ENCODE measurements around the gene VEPH1. TPM values are rescaled to one million over a fixed set of nuclear protein-coding genes. Genes with fewer than 3 reads are reported as not detected.

Gene VEPH1
- total and polyA plus RNA-seq, 7 experiments from 2014 or later = 0.22 to 0.48 TPM; not detected in 5

DNA sequence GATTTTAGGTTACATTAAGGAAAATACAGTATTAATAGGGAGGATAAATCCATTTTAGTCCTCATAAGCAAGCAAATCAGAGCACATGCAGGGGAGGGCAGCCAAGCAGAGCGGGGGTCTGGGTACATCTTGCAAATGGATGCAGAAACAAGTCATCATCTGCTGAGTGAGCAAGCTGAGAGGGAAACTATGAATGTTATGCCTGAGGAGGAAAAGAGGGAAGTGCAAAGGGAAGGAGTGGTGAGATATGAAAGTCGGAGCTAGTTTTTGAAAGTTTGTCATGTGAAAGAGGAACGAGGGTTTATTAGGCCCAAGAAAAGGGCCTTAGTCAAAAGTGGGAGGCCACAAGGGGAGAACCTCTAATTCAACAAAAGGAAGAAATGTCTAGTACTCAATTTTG is 51.1 kb downstream of the VEPH1 start:
- Mint-ChIP-seq H3K27me3 (peaks cover 0 to 17% (median 9%) of the 10 kb centered on the region in 5 donors), H3K4me3 (no peak overlapping the region), H3K4me1 (no peaks in the 10 kb centered on the region), H3K27ac (no peak overlapping the region), H3K36me3 (no peaks in the 10 kb centered on the region), H3K9me3 (peaks cover 0 to 2% (median 0%) of the 10 kb centered on the region in 11 donors)
- POLR2A ChIA-PET = no interaction called here
- Histone ChIP-seq H3K27me3 (ENCODE audit: control insufficient read depth in 2 of 2, insufficient read depth in 2 of 2, low read length in 2 of 2) (no peaks in the 10 kb centered on the region), H3K27ac (ENCODE audit: low read depth, low read length) (no peak overlapping the region), H3K4me3 (ENCODE audit: low read length) (no peak overlapping the region), H3K36me3 (ENCODE audit: control insufficient read depth in 2 of 3, insufficient read depth in 3 of 3, low read length in 3 of 3) (no peaks in the 10 kb centered on the region), H3K4me1 (ENCODE audit: control insufficient read depth in 2 of 2, insufficient read depth in 2 of 2, low read length in 2 of 2) (no peaks in the 10 kb centered on the region), H3K9me3 (ENCODE audit: control insufficient read depth in 2 of 3, low read length in 3 of 3) (no peaks in the 10 kb centered on the region)
- DNase-seq = no peak
- intact Hi-C loops (cut with micrococcal nuclease) = no loop called here
- peak; percentile 29 for ATAC-seq
- CTCF ChIA-PET = no interaction called here

DNA sequence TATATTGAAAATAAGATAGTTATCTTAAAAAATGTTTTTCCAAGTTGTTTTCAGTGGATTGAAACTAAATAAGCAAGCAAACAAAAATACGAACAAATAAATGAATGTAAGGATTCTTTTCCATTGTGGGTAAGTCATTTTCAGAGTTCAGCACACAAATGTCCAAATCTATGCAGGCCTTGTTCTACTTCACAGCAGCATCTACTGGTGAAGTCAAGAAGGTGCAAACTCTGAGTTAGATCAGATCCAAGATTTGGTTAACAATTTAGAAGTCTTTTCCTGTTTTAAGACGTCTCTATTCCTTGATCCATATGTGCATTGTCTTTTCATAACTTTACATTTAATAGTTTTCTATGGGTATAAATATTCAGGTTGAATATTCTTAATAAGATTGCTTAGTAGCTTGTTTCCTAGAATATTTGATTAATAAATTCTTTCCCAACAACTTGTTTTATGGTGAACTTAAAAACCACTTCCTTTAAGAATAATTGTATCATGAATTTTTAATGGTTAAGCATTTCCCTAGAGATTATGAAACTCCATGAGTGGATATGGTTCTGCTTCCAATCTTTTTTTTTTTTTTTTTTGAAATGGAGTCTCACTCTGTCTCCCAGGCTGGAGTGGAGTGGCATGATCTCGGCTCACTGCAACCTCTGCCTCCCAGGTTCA is 56.1 kb downstream of the VEPH1 start:
- ChIA-PET POLR2A (no interaction called here), CTCF (no interaction called here)
- DNase-seq (no peak), ATAC-seq (no peak)
- H3K27ac ChIP-seq (ENCODE audit: low read depth, low read length) = no peak overlapping the region
- Mint-ChIP-seq H3K9me3 (peaks cover 0 to 2% (median 0%) of the 10 kb centered on the region in 11 donors), H3K27me3 (peaks cover 0 to 9% (median 5%) of the 10 kb centered on the region in 5 donors), H3K4me1 (no peaks in the 10 kb centered on the region), H3K36me3 (no peaks in the 10 kb centered on the region), H3K27ac (no peak overlapping the region), H3K4me3 (no peak overlapping the region)
- no peak overlapping the region for H3K4me3 ChIP-seq (ENCODE audit: low read length)
- H3K27me3 ChIP-seq (ENCODE audit: control insufficient read depth in 2 of 2, insufficient read depth in 2 of 2, low read length in 2 of 2) = no peaks in the 10 kb centered on the region
- H3K36me3 ChIP-seq (ENCODE audit: control insufficient read depth in 2 of 3, insufficient read depth in 3 of 3, low read length in 3 of 3) = no peaks in the 10 kb centered on the region
- H3K9me3 ChIP-seq (ENCODE audit: control insufficient read depth in 2 of 3, low read length in 3 of 3) = no peaks in the 10 kb centered on the region
- no peaks in the 10 kb centered on the region for H3K4me1 ChIP-seq (ENCODE audit: control insufficient read depth in 2 of 2, insufficient read depth in 2 of 2, low read length in 2 of 2)
- intact Hi-C loops (cut with micrococcal nuclease) = no loop called here

DNA sequence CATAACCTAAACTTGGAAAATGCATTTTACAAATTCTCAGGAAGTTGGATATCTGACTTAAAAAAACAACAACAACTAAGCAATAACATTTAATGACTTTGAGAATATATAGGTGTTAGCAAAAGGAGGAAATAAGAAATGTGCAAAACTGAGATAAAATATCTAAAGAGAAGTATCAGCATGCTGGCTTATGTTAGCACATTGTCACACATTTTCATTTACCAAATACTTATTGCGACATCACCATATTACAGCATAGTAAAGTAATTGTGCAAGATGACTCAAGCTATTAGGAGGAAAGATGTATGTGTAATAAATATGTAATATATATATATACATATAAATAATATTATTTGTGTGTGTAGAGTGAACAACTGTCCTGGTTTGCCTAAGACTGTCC is 57.4 kb downstream of the VEPH1 start:
- Mint-ChIP-seq H3K27me3 (peaks cover 0 to 4% (median 1%) of the 10 kb centered on the region in 5 donors), H3K4me3 (no peak overlapping the region)

DNA sequence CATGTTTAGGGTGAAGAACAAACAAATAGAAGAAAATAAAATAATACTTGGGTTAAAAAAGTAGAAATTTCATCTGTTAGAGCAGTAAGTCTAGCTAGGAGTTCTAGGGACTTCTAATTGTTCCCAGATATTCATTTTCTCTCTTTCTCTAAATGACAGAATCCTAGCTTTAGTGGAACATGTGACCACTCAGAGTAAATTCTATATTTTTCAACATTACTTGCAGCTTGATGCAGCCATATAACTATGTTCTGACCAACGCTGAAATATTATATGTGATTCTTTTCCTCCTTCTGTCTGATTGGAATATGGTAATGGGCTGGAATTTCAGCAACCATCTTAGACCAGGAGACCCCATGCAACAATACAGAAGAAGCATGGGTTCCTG is 58.4 kb downstream of the VEPH1 start:
- Mint-ChIP-seq H3K36me3 (no peaks in the 10 kb centered on the region), H3K27ac (peak overlapping the region in 1 of 9 donors; percentile 62), H3K4me1 (no peaks in the 10 kb centered on the region), H3K4me3 (no peak overlapping the region), H3K9me3 (peaks cover 0 to 1% (median 0%) of the 10 kb centered on the region in 11 donors), H3K27me3 (peaks cover 0 to 3% (median under 1%) of the 10 kb centered on the region in 5 donors)
- no peak for DNase-seq
- ChIA-PET POLR2A (no interaction called here), CTCF (no interaction called here)
- H3K27me3 ChIP-seq (ENCODE audit: control insufficient read depth in 2 of 2, insufficient read depth in 2 of 2, low read length in 2 of 2) = no peaks in the 10 kb centered on the region
- no peak for ATAC-seq
- H3K4me1 ChIP-seq (ENCODE audit: control insufficient read depth in 2 of 2, insufficient read depth in 2 of 2, low read length in 2 of 2) = no peaks in the 10 kb centered on the region
- H3K36me3 ChIP-seq (ENCODE audit: control insufficient read depth in 2 of 3, insufficient read depth in 3 of 3, low read length in 3 of 3) = no peaks in the 10 kb centered on the region
- no peak overlapping the region for H3K27ac ChIP-seq (ENCODE audit: low read depth, low read length)
- no peaks in the 10 kb centered on the region for H3K9me3 ChIP-seq (ENCODE audit: control insufficient read depth in 2 of 3, low read length in 3 of 3)
- H3K4me3 ChIP-seq (ENCODE audit: low read length) = no peak overlapping the region
- intact Hi-C loops (cut with micrococcal nuclease) = no loop called here

More for the DNA sequence above, 57.4 kb downstream of the VEPH1 start:
- Histone ChIP-seq H3K4me3 (ENCODE audit: low read length) (no peak overlapping the region), H3K9me3 (ENCODE audit: control insufficient read depth in 2 of 3, low read length in 3 of 3) (no peaks in the 10 kb centered on the region), H3K27me3 (ENCODE audit: control insufficient read depth in 2 of 2, insufficient read depth in 2 of 2, low read length in 2 of 2) (no peaks in the 10 kb centered on the region), H3K27ac (ENCODE audit: low read depth, low read length) (no peak overlapping the region), H3K36me3 (ENCODE audit: control insufficient read depth in 2 of 3, insufficient read depth in 3 of 3, low read length in 3 of 3) (no peaks in the 10 kb centered on the region), H3K4me1 (ENCODE audit: control insufficient read depth in 2 of 2, insufficient read depth in 2 of 2, low read length in 2 of 2) (no peaks in the 10 kb centered on the region)
- Mint-ChIP-seq H3K4me1 (no peaks in the 10 kb centered on the region), H3K36me3 (no peaks in the 10 kb centered on the region), H3K9me3 (peaks cover 0 to 1% (median 0%) of the 10 kb centered on the region in 11 donors), H3K27ac (no peak overlapping the region)
- ChIA-PET POLR2A (no interaction called here), CTCF (no interaction called here)
- intact Hi-C loops (cut with micrococcal nuclease) = no loop called here
- ATAC-seq (peak; percentile 58), DNase-seq (no peak)

DNA sequence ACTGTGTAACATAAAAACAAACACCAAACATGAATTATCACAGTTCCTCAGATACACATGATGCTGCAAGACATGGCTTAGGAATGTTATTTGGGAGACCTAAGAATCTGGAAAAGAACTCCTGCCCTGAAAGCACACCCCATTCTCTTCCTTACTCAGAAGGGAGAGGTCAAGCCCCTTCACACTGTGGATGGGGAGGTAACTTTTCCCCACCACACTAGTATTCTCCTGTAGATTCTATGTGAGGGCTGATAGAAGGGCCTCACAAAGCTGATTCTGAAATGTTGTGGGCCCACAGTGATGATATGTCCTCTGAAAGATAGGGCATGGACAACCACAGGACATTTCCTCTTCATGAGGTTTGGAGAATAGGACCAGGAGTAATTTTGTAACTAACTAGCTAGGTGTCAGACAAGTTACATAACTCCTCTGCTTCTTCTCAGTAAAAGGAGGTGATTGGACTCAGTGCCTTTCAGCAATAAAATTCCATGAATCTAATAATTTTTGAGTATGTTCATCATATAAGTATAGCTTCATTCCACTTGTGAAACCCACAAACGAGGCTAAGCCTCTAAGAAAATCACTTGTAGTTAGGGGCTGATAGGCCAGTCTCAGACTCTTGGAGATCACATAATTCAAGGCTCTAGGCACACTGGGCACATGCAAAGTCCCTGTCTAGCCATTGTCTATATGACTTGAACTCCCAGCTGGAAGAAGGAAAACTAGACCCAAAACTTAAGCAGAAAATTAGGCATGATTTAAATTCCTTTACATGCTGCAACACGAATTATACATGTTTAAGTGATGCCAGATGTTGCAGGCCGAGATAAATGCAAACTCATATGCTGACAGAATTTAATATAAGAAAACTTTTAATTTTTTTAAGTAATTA is 59.1 kb downstream of the VEPH1 start:
- Mint-ChIP-seq H3K36me3 (no peaks in the 10 kb centered on the region), H3K9me3 (peaks cover 0 to 1% (median 0%) of the 10 kb centered on the region in 11 donors), H3K27ac (no peak overlapping the region), H3K27me3 (peaks cover 1 to 9% (median 7%) of the 10 kb centered on the region in 5 donors), H3K4me1 (no peaks in the 10 kb centered on the region), H3K4me3 (no peak overlapping the region)
- Histone ChIP-seq H3K4me1 (ENCODE audit: control insufficient read depth in 2 of 2, insufficient read depth in 2 of 2, low read length in 2 of 2) (no peaks in the 10 kb centered on the region), H3K36me3 (ENCODE audit: control insufficient read depth in 2 of 3, insufficient read depth in 3 of 3, low read length in 3 of 3) (no peaks in the 10 kb centered on the region), H3K27me3 (ENCODE audit: control insufficient read depth in 2 of 2, insufficient read depth in 2 of 2, low read length in 2 of 2) (no peaks in the 10 kb centered on the region), H3K9me3 (ENCODE audit: control insufficient read depth in 2 of 3, low read length in 3 of 3) (no peaks in the 10 kb centered on the region), H3K27ac (ENCODE audit: low read depth, low read length) (no peak overlapping the region), H3K4me3 (ENCODE audit: low read length) (no peak overlapping the region)
- DNase-seq (no peak), ATAC-seq (no peak)
- ChIA-PET POLR2A (no interaction called here), CTCF (no interaction called here)
- intact Hi-C loops (cut with micrococcal nuclease) = no loop called here

DNA sequence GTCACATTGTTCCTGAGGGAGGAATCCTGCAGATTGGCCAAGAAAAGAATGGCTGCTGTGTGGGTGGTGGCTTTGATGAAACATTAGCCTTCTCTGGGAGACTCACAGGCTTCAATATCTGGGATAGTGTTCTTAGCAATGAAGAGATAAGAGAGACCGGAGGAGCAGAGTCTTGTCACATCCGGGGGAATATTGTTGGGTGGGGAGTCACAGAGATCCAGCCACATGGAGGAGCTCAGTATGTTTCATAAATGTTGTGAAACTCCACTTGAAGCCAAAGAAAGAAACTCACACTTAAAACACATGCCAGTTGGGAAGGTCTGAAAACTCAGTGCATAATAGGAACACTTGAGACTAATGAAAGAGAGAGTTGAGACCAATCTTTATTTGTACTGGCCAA is 60.5 kb downstream of the VEPH1 start:
- Histone ChIP-seq H3K27me3 (ENCODE audit: control insufficient read depth in 2 of 2, insufficient read depth in 2 of 2, low read length in 2 of 2) (no peaks in the 10 kb centered on the region), H3K4me1 (ENCODE audit: control insufficient read depth in 2 of 2, insufficient read depth in 2 of 2, low read length in 2 of 2) (no peaks in the 10 kb centered on the region), H3K9me3 (ENCODE audit: control insufficient read depth in 2 of 3, low read length in 3 of 3) (no peaks in the 10 kb centered on the region), H3K36me3 (ENCODE audit: control insufficient read depth in 2 of 3, insufficient read depth in 3 of 3, low read length in 3 of 3) (no peaks in the 10 kb centered on the region), H3K4me3 (ENCODE audit: low read length) (no peak overlapping the region), H3K27ac (ENCODE audit: low read depth, low read length) (no peak overlapping the region)
- ATAC-seq = no peak
- Mint-ChIP-seq H3K4me1 (peaks cover 0 to 5% (median 0%) of the 10 kb centered on the region in 7 donors), H3K36me3 (no peaks in the 10 kb centered on the region), H3K4me3 (no peak overlapping the region), H3K27me3 (peaks cover 8 to 21% (median 19%) of the 10 kb centered on the region in 5 donors), H3K9me3 (peaks cover 0 to 1% (median 0%) of the 10 kb centered on the region in 11 donors), H3K27ac (no peak overlapping the region)
- POLR2A ChIA-PET = no interaction called here
- intact Hi-C loops (cut with micrococcal nuclease) = no loop called here
- CTCF ChIA-PET = no interaction called here
- DNase-seq = no peak
